Glomerular visceral epithelial cell (primary cell): Measurements from ENCODE around the gene SDF4.
"Not testable (repeated sequence)": the region's sequence is repeated elsewhere in the genome, so short reads cannot be mapped to it uniquely, and the experiment has no call there.

Source experiments
- DNase-seq: peaks from one replicate; pipeline ENCODE4 v3.0.0-alpha.2; 2016; ENCODE audit errors: extremely low spot score

Gene SDF4

GRCh38 chr1:1198423-1199140 is 33.2 kb downstream of the SDF4 start:
- DNase-seq = no peak

- DNase-seq = no peak
Observed at GRCh38 chr1:1197551-1198422, 34.0 kb downstream of the SDF4 start.

- DNase-seq = no peak
Observed at GRCh38 chr1:1197188-1197500, 34.7 kb downstream of the SDF4 start.

GRCh38 chr1:1196431-1197187 is 35.2 kb downstream of the SDF4 start:
- no peak for DNase-seq

GRCh38 chr1:1195726-1196125 is 36.1 kb downstream of the SDF4 start:
- DNase-seq = not testable (repeated sequence)

- no peak for DNase-seq
Observed at GRCh38 chr1:1194723-1195122, 37.1 kb downstream of the SDF4 start.

- no peak for DNase-seq
Observed at GRCh38 chr1:1191734-1192133, 40.1 kb downstream of the SDF4 start.

- no peak for DNase-seq
Observed at GRCh38 chr1:1189111-1189510, 42.7 kb downstream of the SDF4 start.

GRCh38 chr1:1187938-1188337 is 43.9 kb downstream of the SDF4 start:
- no peak for DNase-seq

- no peak for DNase-seq
Observed at GRCh38 chr1:1185101-1185765, 46.6 kb downstream of the SDF4 start.

GRCh38 chr1:1183833-1184775 is 47.7 kb downstream of the SDF4 start:
- no peak for DNase-seq

- no peak for DNase-seq
Observed at GRCh38 chr1:1183221-1183747, 48.5 kb downstream of the SDF4 start.

- no peak for DNase-seq
Observed at GRCh38 chr1:1182491-1183220, 49.1 kb downstream of the SDF4 start.

- DNase-seq = no peak
Observed at GRCh38 chr1:1181938-1182410, 49.8 kb downstream of the SDF4 start.

- DNase-seq = no peak
Observed at GRCh38 chr1:1181129-1181937, 50.5 kb downstream of the SDF4 start.

- no peak for DNase-seq
Observed at GRCh38 chr1:1179983-1180861, 51.6 kb downstream of the SDF4 start.

- DNase-seq = no peak
Observed at GRCh38 chr1:1179346-1179982, 52.3 kb downstream of the SDF4 start.
